Measurements from ENCODE around the gene JUNB. TPM values are rescaled to one million over a fixed set of nuclear protein-coding genes. Genes with fewer than 3 reads are reported as not detected.

JUNB gene
- total and polyA plus RNA-seq, 2 of the 13 experiments (the other 11 are each of a cell fraction or from before 2014, with no cell fraction given), result 7.7 to 8.2 TPM

- TF ChIP-seq ZBTB39 (CRISPR knock-in tag; IDR thresholded peaks at IDR 0.05), result no peak
- no peak for TF ChIP-seq SOX13 (IDR thresholded peaks at IDR 0.05)
- no peak for TF ChIP-seq SOX13 (CRISPR knock-in tag; conservative IDR thresholded peaks at IDR 0.05 in 1 of 2, IDR thresholded peaks at IDR 0.05 in 1 of 2)
- no peak; the same call in 1 of the 2 replicates for TF ChIP-seq MEIS2 (CRISPR knock-in tag; IDR thresholded peaks at IDR 0.05)
- TF ChIP-seq SRY (CRISPR knock-in tag; IDR thresholded peaks at IDR 0.05), result no peak
- no peak for TF ChIP-seq ZNF704 (CRISPR knock-in tag; IDR thresholded peaks at IDR 0.05; ENCODE audit: borderline replicate concordance)
- TF ChIP-seq NR2C2 (CRISPR knock-in tag; IDR thresholded peaks at IDR 0.05; ENCODE audit: borderline replicate concordance), result no peak
- TF ChIP-seq HBP1 (CRISPR knock-in tag; IDR thresholded peaks at IDR 0.05; ENCODE audit: low read depth), result no peak
- no peak for TF ChIP-seq ZNF136 (CRISPR knock-in tag; IDR thresholded peaks at IDR 0.05; ENCODE audit: low read depth)
- no peak for TF ChIP-seq TBP (CRISPR knock-in tag; IDR thresholded peaks at IDR 0.05)
- TF ChIP-seq ZFP1 (CRISPR knock-in tag; IDR thresholded peaks at IDR 0.05), result no peak; the same call in 1 of the 2 replicates
- TF ChIP-seq HMGXB3 (CRISPR knock-in tag; IDR thresholded peaks at IDR 0.05; ENCODE audit: borderline replicate concordance), result no peak
- TF ChIP-seq SETDB1 (CRISPR knock-in tag; IDR thresholded peaks at IDR 0.05; ENCODE audit: borderline replicate concordance), result no peak
- no peak for TF ChIP-seq ZNF784 (CRISPR knock-in tag; IDR thresholded peaks at IDR 0.05; ENCODE audit: borderline replicate concordance)
- TF ChIP-seq ZNF383 (CRISPR knock-in tag; IDR thresholded peaks at IDR 0.05; ENCODE audit: borderline replicate concordance), result no peak
- TF ChIP-seq PRDM4 (CRISPR knock-in tag; IDR thresholded peaks at IDR 0.05; ENCODE audit: borderline replicate concordance), result no peak
These were observed 500 bp upstream of the JUNB start (continued) for GRCh38 chr19:12790628-12791344.

All from HepG2 (cell line).